SK-N-MC (cell line): Measurements from ENCODE around the gene PCSK4.

Experiments used
- EZH2 ChIP-seq: fragments of 200-600 bp; sonication (generic); IDR thresholded peaks from one replicate; pipeline ENCODE4 v1.6.1; 2017; ENCODE audit warnings: antibody characterized with exemption
- FOXP2 ChIP-seq: optimal IDR thresholded peaks from 2 replicates; pipeline ENCODE3; 2011; ENCODE audit warnings: mild to moderate bottlenecking, moderate library complexity; ENCODE audit not compliant: insufficient read depth; ENCODE audit errors: extremely low read length, control extremely low read depth
- POLR2AphosphoS5 ChIP-seq: IDR thresholded peaks from 2 replicates; pipeline ENCODE4 v1.6.1; 2012; ENCODE audit warnings: mild to moderate bottlenecking, low read depth, low read length, borderline replicate concordance

GRCh38 chr19:1474765-1475351 is 15.3 kb downstream of the PCSK4 start:
- no peak for TF ChIP-seq EZH2
- TF ChIP-seq POLR2AphosphoS5, result no peak
- no peak for TF ChIP-seq FOXP2
